SKM-1 treated with dmso at 0.1 percent for 144 hours (cell line): Measurements from ENCODE around the gene TAX1BP1.
"Not testable (repeated sequence)": the region's sequence is repeated elsewhere in the genome, so short reads cannot be mapped to it uniquely, and the experiment has no call there.

ENCODE experiments used
- DNase-seq: peaks from one replicate; lab custom pipeline; 2025; ENCODE audit not compliant: unreplicated experiment; lab: John Stamatoyannopoulos, UW

TAX1BP1 gene

DNA sequence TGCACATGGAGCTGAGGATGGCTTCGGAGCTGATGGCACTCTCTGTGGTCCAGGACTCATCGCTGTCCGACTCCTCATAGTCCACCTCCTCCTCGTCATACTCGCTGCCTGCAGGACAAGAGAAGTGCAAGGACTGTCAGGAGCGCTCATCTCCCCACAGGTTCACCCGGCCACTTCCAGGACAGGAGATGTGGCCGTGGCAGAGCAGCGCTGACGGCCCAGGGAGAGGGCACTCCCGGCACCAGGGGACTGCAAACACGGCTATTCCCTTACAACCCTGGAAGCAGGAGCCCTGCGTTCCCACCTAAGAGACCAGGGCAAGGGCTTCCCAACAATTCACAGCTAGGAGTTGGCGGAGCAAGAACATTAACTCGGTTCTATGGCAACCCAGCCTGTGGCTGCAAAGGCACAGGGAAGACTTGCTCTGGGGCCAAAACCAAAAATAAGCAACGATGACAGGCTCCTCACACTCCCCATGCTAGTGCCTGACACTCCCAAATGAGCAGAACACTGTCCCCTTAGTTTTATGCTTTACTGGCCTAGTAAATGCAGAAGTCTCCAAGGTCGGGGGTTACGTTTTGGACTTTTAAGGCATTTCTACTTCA, 100.9 kb downstream of the TAX1BP1 start:
- no peak for DNase-seq

DNA sequence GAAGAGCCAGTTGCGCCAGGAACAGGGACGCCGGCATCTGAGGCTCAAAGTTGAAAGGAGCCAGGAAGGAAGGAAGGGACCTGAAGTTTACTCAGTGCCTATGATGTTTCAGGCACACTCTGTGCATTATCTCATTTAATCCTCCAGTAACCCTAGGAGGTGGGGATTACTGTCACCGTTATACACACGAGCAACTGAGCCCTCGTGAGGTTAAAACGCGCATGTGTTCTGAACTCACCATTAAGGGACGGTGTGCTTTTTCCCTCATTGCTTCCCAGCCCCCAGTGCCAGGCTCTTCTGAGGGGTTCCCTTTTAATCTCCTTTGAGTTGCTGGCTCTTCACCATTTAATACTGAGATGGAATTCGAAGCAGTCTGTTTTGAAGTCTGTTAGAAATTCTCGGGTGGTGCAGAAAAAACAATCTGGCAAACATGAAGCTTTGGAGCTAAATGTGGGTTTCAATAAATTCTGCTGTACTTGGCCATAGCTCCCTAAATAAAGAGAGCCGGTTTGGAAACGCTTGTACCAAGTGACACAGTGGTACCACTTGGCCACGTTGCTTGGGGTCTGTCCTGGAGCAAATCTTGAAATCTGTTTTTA, 102.2 kb downstream of the TAX1BP1 start:
- DNase-seq, result no peak

DNA sequence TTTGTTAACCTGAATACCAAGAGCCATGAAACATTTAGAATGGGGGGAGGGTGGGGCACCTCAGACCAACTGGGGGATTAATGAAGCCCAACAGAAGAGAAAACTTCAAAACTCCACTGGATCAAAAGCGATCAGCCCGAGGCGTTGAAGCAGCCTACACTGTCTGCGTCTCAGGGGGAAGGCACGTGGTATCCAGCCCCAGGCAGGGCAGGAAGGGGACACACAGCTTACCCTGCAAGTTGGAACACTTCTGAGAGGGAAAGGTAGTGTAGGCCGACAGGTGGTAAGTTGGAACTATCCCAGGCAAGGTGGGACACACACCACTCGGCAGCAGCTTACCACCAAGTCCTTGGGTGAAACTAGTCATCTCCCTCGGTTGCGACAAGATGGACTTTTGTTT, 102.9 kb downstream of the TAX1BP1 start:
- DNase-seq, result no peak

DNA sequence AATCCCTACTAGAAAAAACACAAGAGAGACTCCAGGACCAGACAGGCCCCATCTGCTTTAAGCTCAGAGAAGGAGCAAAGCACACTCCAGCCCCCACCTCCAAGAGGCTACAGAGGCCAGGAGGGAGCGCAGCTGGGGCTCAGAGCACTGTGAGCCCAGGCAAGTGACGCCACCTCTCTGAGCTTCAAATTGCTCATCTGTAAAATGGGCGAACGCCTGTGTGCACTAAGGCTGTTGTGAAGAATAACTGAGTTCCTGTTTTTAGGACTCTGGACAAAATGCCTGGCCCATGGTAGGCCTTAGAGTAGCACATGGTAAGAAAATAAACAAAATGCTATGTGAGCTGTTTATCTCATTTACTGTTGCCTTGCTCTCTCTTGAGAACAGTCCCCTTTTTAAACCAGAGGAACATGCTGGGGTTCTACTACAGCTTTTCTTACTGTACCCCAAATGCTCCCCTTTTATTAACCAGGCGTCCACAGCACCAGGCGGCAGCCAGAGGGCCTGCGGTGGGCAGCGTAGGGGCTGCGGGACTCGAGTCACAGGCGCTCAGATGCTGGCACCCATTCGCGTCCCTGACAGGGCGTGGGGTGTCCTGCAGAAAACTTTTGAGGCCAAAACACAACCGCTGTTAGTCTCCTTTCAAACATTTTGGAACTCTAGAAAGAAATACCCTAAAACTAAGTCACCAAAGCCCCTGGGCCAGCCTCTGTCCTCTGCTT, 103.8 kb downstream of the TAX1BP1 start:
- DNase-seq, result no peak

DNA sequence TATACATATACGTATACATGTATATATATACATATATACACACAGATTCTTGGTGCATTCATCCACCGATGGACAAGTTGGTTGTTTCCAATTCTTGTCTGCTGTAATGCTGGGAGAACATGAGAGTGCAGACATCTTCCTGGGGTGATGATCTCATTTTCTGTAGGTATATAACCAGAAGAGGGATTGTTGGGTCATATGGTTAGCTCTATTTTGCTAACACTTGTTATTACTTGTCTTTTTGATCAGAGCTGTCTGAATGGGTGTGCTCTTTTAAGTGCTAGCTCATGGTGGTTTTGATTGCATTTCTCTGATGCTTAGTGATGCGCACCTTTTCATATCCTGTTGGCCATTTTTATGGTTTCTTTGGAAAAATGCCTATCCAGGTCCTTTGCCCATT, 106.4 kb downstream of the TAX1BP1 start:
- no peak for DNase-seq

DNA sequence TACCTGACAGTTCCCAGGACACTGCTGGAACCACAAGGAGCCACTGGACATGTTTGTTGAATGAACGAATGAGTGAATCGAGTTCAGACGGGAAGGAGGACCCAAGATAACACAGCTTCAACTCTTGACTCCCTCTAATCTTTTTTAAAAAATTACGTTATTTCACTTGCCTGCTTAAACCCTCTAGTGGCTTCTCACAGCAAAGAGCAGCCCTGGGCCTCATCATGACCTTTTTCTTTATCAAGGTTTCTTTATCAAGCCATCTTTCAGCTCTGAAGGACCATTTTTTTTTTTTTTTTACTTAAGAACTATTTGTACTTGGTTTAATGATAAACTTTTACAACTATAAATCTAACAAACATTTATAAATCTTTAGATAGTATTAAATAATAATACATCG, 110.6 kb downstream of the TAX1BP1 start:
- DNase-seq, result no peak

DNA sequence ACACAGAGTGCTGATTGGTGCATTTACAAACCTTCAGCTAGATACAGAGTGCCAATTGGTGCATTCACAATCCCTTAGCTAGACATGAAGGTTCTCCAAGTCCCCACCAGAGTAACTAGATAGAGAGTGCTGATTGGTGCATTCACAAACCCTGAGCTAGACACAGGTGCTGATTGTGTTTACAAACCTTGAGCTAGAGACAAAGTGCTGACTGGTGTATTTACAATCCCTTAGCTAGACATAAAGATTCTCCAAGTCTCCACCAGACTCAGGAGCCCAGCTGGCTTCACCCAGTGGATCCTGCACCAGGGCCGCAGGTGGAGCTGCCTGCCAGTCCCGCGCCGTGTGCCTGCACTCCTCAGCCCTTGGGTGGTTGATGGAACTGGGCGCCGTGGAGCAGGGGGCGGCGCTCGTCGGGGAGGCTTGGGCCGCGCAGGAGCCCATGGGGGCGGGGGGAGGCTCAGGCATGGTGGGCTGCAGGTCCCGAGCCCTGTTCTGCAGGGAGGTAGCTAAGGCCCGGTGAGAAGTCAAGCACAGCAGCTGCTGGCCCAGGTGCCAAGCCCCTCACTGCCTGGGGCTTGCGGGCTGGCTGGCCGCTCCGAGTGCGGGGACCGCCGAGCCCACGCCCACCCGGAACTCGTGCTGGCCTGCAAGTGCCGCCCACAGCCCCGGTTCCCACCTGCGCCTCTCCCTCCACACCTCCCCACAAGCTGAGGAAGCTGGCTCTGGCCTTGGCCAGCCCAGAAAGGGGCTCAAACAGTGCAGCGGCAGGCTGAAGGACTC, 116.9 kb downstream of the TAX1BP1 start:
- DNase-seq, result not testable (repeated sequence)

DNA sequence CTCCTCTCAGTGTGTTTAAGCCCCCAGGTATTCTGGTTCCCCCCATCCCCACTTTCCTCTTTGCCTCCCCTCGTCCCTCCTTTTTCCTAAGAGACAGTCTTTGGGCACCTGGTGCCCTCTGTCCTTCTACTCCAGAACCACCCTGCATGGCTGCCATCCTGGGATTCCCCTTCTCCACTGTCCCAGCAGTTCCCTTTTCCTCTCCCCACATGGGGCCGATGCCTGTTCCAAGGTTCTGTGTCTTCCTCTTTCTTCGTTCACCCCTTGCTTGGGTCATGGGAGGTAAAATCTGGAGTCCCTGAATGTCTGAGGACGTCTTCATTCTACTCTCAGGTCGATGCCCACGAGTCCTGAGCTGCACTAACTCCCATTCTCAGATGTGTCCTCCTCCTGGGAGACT, 120.8 kb downstream of the TAX1BP1 start:
- no peak for DNase-seq

DNA sequence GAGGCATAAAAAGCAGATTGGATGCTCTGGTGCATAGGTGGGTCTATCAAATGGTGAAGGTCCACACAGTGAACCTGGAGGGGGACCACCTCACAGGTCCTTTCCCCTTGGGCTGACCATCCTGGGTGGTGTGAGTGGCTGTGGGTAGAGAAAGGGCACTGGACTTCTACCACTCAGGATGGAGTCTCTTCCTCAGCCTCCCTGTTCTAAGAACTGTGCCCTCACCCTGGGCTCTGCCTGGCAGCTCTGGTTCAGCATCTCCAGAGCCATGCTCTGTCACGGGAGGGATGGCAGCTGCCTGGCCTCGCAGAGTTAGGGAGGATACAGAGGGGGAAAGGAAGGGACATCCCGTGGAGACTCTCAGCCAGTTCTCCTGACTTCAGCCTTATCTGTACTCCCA, 121.8 kb downstream of the TAX1BP1 start:
- no peak for DNase-seq

DNA sequence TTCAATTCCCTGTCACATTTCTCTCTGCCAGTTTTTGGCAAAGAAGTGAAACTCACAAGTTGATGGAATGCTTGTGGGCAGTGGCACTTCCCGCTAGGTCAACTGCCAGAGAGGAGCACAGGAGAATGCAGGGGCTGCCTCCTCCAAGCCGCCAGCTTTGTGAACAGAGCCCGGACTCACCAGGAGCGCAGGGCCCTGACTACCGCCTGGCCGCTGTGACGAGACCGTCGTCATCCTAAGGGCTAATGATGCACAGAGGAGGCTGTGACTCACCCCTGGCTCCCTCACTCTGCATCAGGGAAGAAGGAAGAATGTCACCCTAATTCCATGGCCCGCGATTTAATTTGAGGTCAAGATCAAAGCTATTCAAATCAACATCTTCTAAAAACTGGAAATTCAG, 123.9 kb downstream of the TAX1BP1 start:
- DNase-seq, result no peak

DNA sequence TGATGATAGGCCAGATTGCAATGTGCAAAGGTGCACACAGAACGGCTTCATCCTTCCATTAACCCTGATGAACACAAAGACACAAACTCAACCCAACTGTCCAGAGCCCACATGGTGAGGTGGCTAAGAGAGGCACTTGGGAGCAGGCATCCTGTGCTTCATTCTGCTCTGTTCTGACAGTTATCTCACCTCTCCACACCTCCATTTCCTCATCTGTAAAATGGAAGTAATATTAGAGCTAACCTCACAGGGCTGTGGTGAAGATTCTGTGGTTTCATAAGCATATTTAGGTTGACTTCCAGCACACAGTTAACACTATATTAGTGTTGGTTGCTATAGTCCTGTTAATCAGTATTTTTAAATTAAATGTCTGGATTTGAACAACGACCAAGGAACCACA, 126.3 kb downstream of the TAX1BP1 start:
- DNase-seq, result no peak

DNA sequence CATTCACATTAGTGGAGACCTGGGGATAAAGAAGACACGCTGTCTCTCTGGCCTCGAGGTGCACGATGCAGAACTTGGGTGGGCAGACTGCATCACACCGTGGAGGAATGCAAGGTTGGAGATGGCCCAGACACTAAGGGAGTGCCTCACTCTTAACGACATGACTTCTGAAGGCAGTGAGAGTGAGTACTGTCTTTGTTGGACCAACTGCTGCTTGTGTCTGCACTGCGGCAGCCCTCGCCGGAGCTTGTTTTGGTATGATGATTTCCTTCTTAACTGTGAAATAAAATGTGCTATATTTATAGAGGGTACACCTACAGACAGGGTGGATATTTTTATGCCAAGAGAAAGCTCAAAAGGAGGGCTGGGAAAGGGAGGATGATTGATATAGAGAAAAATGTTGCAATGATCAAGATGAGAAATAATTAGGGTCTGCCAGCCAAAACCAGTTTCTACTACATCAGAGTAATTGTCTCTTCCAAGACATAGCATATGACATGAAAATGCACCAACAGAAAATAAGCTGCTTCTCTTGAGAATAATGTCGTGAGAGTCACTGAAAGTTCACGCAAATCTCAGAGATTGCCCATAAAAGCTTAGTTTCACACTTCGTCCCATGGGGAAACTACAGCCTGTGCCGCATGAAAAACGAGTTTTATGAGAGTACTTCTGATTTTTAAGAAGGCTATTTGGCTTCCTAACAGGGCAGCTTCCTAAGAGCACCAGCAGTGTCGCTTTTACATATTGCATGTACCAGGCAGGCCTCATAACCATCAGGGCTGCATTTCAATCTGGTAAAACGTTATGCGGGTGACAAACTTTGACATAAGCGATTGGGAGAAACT, 127.1 kb downstream of the TAX1BP1 start:
- no peak for DNase-seq

DNA sequence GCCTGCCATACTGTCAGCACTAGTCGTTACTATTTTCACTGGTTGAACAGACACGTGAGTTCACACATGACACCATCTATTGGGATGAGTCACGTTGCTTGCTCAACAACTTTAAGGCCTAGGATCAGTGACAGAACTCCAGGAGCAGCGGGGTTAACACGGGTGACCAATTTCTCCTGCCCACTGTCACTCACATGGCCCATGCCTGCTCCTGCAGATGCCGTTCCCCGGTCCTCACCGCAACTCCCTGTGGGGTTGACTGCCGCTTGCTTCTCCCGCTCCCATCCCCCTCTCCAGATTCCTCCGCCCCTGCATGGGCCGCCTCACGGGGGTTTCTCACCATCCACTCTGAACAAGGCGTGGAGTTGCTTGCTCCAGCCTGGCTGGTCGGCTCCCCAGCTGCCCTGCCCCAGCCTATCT, 128.2 kb downstream of the TAX1BP1 start:
- DNase-seq, result no peak

DNA sequence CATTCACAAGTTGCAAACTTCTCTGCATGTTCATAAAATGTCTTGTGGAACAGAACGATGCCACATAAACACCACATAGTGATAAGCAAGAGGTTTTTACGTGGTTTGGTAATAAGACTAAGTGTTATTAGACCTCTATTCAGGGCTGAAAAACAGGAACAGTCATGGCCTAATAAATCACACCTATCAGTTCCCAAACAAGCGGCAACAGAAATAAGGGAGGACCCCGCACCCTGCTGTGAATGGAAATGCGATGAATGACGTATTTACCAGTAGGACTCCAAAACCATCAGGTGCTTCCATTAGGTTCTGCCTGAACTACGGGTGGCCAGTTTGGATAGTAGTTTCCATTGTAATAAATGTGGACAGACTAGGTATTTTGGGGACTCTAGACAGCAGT, 129.1 kb downstream of the TAX1BP1 start:
- DNase-seq, result no peak

DNA sequence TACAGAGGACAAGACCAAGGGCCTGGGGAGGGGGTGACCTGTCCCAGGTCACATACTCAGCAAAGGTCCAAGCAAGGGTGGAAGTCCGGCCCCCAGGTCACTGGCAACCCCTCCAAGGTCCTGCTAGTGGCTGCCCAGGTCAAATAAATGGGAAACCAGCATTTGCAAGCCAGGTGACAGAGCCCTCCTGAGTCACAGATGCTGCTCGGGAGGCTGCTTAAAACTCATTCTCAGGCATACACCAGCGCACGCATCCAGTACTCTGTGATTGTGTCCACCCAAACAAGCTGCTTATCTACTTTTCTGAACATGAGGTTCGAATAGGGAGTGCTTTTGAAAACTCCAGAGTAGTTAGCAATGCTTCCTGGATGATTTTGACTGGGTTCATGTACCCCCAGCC, 130.6 kb downstream of the TAX1BP1 start:
- DNase-seq, result no peak

DNA sequence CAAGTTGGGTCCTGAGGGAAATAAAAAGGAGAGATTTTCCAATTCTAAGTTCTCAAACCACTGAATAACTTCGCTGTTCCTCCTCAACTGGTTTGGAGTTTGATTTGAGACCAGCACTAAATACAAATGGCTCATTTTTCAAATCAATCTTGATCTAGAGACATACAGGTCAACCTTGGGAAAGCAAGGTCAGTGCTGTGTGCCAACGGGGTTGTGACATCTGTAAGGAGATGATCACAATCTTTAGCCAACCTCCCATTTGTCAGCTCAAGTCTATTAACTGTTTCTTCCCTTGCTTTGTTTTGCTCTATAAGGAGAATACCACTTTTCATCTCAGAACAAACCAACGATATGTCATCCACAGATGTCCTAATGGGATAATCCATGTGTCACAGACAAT, 131.1 kb downstream of the TAX1BP1 start:
- no peak for DNase-seq

DNA sequence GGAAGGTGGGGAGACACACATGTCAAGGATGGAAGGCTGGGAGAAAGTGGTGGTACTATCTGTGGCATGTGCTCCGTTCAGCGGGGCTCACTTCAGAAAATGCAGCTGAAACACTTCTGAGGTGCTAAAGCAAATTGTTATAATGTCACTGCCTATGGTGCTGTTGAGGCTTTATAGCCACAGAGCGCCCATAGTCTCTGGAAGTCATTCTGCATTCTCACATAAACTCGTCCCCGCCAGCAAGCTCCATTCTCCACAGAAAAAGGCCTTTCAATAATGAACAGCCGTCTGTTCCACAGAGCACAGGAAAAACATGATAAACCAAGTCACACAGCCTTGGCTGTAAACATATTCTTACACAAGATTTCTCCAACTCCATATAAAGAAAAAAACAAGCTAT, 131.9 kb downstream of the TAX1BP1 start:
- DNase-seq, result no peak

DNA sequence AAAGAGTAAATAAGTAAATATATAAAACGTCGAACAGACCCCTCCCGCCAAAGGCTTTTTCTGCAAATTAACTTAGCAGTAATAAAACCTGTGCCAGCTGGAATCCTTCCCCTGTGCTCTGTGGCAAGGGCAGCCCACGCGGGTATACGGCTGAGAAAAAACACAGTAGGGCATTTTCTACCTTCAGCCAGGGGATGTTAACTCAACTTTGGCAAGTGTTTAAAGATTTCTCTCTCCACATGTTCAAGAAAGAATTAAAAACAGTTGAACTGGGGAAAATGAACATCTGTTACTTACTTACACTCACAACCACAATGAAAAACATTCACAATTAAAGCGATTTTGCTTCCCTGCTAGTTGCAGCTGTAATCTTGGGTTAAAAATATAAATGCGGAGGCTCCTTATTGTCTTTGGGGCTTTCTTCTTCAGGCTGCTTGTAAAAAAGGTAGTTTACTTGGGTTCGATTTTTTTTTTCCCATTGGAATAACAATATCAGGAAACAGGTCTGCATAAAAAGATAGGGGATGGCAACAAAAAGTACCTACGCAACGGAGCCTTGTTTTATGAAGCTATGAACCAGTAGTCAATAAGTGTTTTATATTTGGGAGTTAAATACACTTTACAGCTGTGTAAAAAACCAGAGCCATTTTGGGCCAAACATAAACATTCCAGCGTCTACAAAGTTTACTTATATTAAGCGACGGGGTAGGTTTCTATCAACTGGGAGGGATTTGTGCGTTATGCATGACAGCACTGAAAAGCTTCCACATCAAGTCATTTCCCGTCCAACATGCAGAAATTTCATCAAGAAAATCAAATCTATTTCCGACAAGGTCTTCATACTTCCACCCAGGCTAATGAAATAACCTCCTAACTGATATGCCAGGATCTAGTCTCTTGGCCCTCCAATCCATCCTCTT, 132.7 kb downstream of the TAX1BP1 start:
- DNase-seq, result no peak

DNA sequence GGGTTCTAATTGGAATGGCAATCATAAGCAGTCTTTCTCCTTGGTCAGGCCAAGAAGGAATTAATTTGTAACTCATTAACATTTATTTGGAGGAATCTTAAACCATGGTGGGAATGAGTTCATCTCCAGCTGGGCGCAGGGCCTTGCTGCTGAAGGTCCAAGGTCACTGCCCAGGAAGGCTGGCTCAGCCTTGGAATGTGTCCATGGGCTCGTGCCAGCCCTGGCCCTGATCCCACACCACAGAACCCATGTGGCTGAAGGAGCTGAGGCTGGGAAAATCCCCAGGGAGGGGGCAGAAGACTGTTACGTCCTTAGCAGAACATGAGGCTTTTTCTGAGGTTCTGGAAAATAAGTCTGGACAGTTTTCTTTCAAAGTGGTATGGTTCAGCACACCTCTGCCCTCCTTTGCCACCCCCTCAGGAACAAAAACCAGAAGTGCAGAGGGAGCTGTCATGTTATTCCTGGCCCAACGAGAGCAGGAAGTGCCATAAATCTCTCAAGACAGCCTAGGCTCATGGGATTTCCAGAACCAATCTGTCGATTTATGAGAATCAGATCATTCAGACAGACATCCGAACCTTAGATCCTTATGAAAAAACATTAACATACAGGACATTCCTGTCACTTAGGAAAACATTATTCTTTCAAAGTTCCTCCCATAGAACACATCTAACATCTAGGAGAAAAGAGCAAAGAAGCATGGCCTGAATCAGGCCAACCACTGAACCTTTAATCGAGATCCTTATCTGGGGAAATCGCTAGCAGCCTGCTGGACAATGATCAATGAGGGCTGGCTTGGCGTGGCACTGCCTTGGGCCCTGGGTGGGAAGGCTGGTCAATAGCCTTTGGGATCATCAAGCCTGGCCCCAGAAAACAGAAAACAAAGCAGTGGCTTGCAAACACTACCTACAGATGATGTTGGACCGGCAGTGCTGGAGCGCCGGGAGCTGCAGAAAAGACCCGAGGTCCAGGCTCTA, 134.3 kb downstream of the TAX1BP1 start:
- no peak for DNase-seq
